Smooth muscle cell (in vitro differentiated cells): Measurements from ENCODE around the gene NR6A1. TPM values are rescaled to one million over a fixed set of nuclear protein-coding genes. Genes with fewer than 3 reads are reported as not detected.

ENCODE experiments used
- DNase-seq: peaks from one replicate; lab custom pipeline; 2025; ENCODE audit not compliant: unreplicated experiment; lab: John Stamatoyannopoulos, UW
- H2AFZ ChIP-seq: fragments of 200-600 bp; sonication (generic); 2 replicates; pipeline ENCODE4 v1.6.0; 2016; ENCODE audit warnings: antibody characterized with exemption, low read depth, mild to moderate bottlenecking
- H3F3A ChIP-seq: fragments of 200-600 bp; sonication (generic); 2 replicates; pipeline ENCODE4 v1.6.0; 2017; ENCODE audit warnings: antibody characterized with exemption, low read depth
- H3K27ac ChIP-seq: fragments of 200-600 bp; sonication (generic); 2 replicates; pipeline ENCODE4 v1.5.1; 2016; ENCODE audit warnings: low read depth, mild to moderate bottlenecking
- H3K27me3 ChIP-seq: fragments of 200-600 bp; sonication (generic); 2 replicates; pipeline ENCODE4 v1.6.1; 2016; ENCODE audit warnings: low read depth, mild to moderate bottlenecking
- H3K36me3 ChIP-seq: fragments of 200-600 bp; sonication (generic); 2 replicates; pipeline ENCODE4 v1.5.1; 2016; ENCODE audit warnings: low read depth
- H3K4me1 ChIP-seq: fragments of 200-600 bp; sonication (generic); 2 replicates; pipeline ENCODE4 v1.5.1; 2016; ENCODE audit warnings: low read depth
- H3K4me2 ChIP-seq: fragments of 200-600 bp; sonication (generic); 2 replicates; pipeline ENCODE4 v1.6.0; 2016; ENCODE audit warnings: mild to moderate bottlenecking
- H3K4me3 ChIP-seq: fragments of 200-600 bp; sonication (generic); 2 replicates; pipeline ENCODE4 v1.5.1; 2016; ENCODE audit warnings: mild to moderate bottlenecking
- H3K79me2 ChIP-seq: fragments of 200-600 bp; sonication (generic); 2 replicates; pipeline ENCODE4 v1.6.0; 2016; ENCODE audit warnings: low read depth, mild to moderate bottlenecking
- H3K9ac ChIP-seq: fragments of 200-600 bp; sonication (generic); 2 replicates; pipeline ENCODE4 v1.6.0; 2016; ENCODE audit warnings: low read depth
- H3K9me3 ChIP-seq: fragments of 200-600 bp; sonication (generic); replicated peaks from 2 replicates; pipeline ENCODE4 v1.5.1; 2016; ENCODE audit warnings: low read depth
- H4K20me1 ChIP-seq: fragments of 200-600 bp; sonication (generic); 2 replicates; pipeline ENCODE4 v1.6.0; 2016; ENCODE audit warnings: low read depth
- WGBS: methylation state at CpG from one replicate; pipeline ENCODE4 v1.1.7; 2016; ENCODE audit warnings: low lambda C conversion rate; 5-methylcytosine and 5-hydroxymethylcytosine counted together
- polyA plus RNA-seq: library from polyadenylated mRNA; unstranded; fragments of >200 nt; fragmentation: Nextera tagmentation; extraction: Ambion mirVana; gene quantifications from 2 replicates; pipeline ENCODE4 v1.2.1, GENCODE V29; 2016
- total RNA-seq: library from RNA; depleted of rRNA; stranded (reverse); fragments of >200 nt; gene quantifications from 2 replicates; pipeline ENCODE4 v1.2.3, GENCODE V29; 2014
- TF ChIP-seq, protein P1 (sequence below): fragments of 200-600 bp; sonication (generic); IDR thresholded peaks from 2 replicates; pipeline ENCODE4 v1.5.1; 2017; ENCODE audit warnings: borderline replicate concordance, mild to moderate bottlenecking, antibody characterized with exemption; ENCODE audit not compliant: insufficient read depth, poor library complexity, severe bottlenecking

Gene NR6A1
- total and polyA plus RNA-seq, 2 experiments from 2014 or later, result 0.17 to 0.31 TPM

DNA sequence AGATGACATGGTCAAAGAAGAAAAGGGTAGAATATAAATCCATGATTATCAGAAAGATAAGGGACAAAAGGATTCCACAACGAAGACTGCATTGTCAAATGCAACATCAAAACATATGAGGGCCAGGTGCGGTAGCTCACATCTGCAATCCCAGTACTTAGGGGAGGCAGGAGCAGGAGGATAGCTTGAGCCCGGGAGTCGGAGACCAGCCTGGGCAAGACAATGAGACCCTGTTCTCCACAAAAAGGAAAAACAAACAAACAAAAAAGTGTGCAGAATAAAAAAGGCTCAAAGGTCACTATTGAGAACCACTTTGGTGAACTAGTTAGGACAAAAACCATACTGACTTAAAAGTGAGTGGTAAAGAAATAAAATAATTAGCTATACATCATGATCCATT, 203.7 kb downstream of the NR6A1 start:
- Histone ChIP-seq H3F3A (no peaks in the 10 kb centered on the region), H3K9me3 (no peaks in the 10 kb centered on the region), H3K36me3 (no peaks in the 10 kb centered on the region), H3K27me3 (no peaks in the 10 kb centered on the region), H4K20me1 (no peaks in the 10 kb centered on the region), H3K79me2 (no peaks in the 10 kb centered on the region), H3K4me1 (peaks cover 15% of the 10 kb centered on the region), H3K27ac (no peak overlapping the region), H3K4me2 (no peak overlapping the region), H3K4me3 (no peak overlapping the region), H3K9ac (no peak overlapping the region), H2AFZ (no peak overlapping the region)
- TF ChIP-seq, protein P1, sequence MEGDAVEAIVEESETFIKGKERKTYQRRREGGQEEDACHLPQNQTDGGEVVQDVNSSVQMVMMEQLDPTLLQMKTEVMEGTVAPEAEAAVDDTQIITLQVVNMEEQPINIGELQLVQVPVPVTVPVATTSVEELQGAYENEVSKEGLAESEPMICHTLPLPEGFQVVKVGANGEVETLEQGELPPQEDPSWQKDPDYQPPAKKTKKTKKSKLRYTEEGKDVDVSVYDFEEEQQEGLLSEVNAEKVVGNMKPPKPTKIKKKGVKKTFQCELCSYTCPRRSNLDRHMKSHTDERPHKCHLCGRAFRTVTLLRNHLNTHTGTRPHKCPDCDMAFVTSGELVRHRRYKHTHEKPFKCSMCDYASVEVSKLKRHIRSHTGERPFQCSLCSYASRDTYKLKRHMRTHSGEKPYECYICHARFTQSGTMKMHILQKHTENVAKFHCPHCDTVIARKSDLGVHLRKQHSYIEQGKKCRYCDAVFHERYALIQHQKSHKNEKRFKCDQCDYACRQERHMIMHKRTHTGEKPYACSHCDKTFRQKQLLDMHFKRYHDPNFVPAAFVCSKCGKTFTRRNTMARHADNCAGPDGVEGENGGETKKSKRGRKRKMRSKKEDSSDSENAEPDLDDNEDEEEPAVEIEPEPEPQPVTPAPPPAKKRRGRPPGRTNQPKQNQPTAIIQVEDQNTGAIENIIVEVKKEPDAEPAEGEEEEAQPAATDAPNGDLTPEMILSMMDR, result no peak
- DNase-seq, result no peak
- 91% methylated on average over 4 of the region's 4 CpGs for WGBS

GRCh38 chr9:124562328-124562727, 208.8 kb downstream of the NR6A1 start:
- Histone ChIP-seq H3K9me3 (no peaks in the 10 kb centered on the region), H3K36me3 (no peaks in the 10 kb centered on the region), H4K20me1 (no peaks in the 10 kb centered on the region), H3K27me3 (no peaks in the 10 kb centered on the region), H3F3A (no peaks in the 10 kb centered on the region), H3K9ac (no peak overlapping the region), H3K79me2 (no peaks in the 10 kb centered on the region), H3K4me1 (peaks cover 4% of the 10 kb centered on the region), H3K27ac (no peak overlapping the region), H2AFZ (no peak overlapping the region), H3K4me2 (no peak overlapping the region), H3K4me3 (no peak overlapping the region)
- TF ChIP-seq, protein P1, result no peak
- no peak for DNase-seq
- 85% methylated on average over 6 of the region's 6 CpGs for WGBS

GRCh38 chr9:124559871-124560270, 211.2 kb downstream of the NR6A1 start:
- no peak for DNase-seq
- Histone ChIP-seq H3K27me3 (no peaks in the 10 kb centered on the region), H3K9ac (no peak overlapping the region), H4K20me1 (no peaks in the 10 kb centered on the region), H3K4me1 (peaks cover 4% of the 10 kb centered on the region), H3K79me2 (no peaks in the 10 kb centered on the region), H3K9me3 (no peaks in the 10 kb centered on the region), H3K4me2 (peak overlapping the region; percentile 10), H3K4me3 (no peak overlapping the region), H3K36me3 (no peaks in the 10 kb centered on the region), H2AFZ (no peak overlapping the region), H3F3A (no peaks in the 10 kb centered on the region), H3K27ac (no peak overlapping the region)
- 15% methylated on average over 2 of the region's 2 CpGs for whole genome bisulfite sequencing
- TF ChIP-seq, protein P1, result no peak

DNA sequence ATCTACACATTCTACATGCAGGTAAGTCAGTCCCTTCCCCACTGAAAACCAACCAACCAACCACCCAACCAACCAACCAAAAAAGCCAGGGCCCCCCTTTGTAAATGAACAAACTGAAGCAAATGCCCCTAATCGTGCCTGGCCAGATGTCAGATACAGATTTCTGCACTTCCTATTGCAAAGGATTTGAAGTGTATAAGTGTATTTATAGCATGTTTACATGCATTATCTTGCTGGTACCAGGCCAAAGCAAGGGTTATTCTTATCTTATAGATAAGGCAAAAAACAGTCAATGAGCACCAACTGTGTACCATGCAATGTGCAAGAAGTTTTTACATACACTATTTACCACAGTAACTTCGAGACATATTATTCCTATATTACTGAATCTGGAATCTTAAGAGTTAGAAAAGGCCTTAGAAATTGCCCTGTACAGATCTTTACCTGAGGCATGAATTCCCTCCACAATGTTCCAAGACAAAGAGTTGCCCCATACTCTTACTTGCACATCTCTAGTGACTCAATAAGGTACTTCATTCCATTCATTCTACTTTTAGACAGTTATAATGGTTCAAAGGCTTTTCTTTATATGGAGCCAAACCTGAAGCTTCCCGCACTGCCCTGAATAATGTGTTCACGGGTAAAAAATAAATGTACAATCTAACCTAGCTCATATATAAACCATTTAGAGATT, 212.2 kb downstream of the NR6A1 start:
- Histone ChIP-seq H3K4me3 (no peak overlapping the region), H3K4me1 (peaks cover 4% of the 10 kb centered on the region), H3K9me3 (no peaks in the 10 kb centered on the region), H3K36me3 (no peaks in the 10 kb centered on the region), H3K79me2 (no peaks in the 10 kb centered on the region), H3F3A (no peaks in the 10 kb centered on the region), H3K9ac (no peak overlapping the region), H3K4me2 (no peak overlapping the region), H3K27me3 (no peaks in the 10 kb centered on the region), H4K20me1 (no peaks in the 10 kb centered on the region), H2AFZ (no peak overlapping the region), H3K27ac (no peak overlapping the region)
- no peak for DNase-seq
- 86% methylated on average over 4 of the region's 4 CpGs for WGBS
- TF ChIP-seq, protein P1, result no peak
